ENCODE measurements around the gene DESI2.
A peak's percentile ranks its signal among the peaks of the same experiment; 100 is the strongest.

DESI2 gene

GRCh38 chr1:244652623-244653438, at the start of gene DESI2:
TSS of gene DESI2 (plus strand) at chr1:244653126. CDS start at chr1:244653314, 188 bp downstream.
- DNase-seq (ENCODE audit: low read depth in 3 of 3), result peak; percentile 89 to 96 (median 96)

DNA sequence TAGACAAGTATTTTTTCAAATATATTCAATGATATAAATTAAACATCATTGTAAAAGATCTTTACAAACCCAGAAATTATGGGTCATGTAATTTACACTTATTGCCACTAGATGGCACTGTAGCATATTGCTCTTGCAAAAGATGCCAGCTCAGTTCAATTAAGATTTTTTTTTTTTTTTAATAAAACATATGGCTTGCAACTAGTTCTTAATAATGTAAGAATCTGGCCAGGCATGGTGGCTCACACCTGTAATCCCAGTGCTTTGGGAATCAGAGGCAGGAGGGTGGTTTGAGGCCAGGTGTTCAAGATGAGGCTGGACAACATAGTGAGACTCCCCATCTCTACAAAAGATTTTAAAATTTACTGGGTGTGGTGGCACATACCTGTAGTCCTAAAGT, 49.4 kb upstream of the DESI2 start:
- no peak for DNase-seq (ENCODE audit: low read depth in 3 of 3)

- no peak for DNase-seq (ENCODE audit: low read depth in 3 of 3)
These were observed 47.0 kb upstream of the DESI2 start for GRCh38 chr1:244605835-244606370.

DNA sequence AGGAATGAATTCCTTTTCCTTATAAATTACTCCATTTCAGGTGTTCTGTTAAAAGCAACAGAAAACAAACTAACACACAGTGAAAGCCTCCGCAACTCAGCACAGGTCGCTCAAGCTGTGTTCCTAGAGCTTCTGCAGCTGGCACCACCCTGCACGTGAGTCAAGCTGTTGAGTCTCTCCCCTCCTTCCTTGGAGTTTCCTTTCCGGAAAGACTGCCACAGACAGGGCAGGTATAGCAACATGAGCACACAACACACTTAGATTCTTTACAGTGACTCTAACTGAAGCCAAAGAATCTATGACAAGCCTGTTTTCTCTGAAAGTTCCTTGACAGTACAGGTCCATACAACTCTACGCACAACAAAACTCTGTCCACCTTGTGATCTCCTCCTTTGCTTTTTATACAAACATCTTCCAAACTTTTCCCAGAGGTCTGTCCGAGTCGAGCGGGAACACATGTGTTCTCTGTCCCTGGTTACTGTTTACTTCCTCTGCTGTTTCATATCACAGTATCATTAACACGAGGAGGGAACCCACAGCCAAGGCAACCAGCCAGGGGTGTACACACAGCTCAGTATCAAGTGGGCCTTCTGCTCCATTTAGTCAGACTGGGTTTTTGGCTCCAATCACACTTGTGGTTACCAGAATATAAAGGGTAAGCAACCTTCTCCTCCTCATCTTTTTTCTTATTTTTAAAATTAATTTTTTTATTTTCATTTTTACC, 38.7 kb upstream of the DESI2 start:
- no peak for DNase-seq (ENCODE audit: low read depth in 3 of 3)

- no peak for DNase-seq (ENCODE audit: low read depth in 3 of 3)
These were observed 38.0 kb upstream of the DESI2 start for GRCh38 chr1:244614879-244615278.

- no peak for DNase-seq (ENCODE audit: low read depth in 3 of 3)
These were observed 37.6 kb upstream of the DESI2 start for GRCh38 chr1:244615301-244615700.

DNA sequence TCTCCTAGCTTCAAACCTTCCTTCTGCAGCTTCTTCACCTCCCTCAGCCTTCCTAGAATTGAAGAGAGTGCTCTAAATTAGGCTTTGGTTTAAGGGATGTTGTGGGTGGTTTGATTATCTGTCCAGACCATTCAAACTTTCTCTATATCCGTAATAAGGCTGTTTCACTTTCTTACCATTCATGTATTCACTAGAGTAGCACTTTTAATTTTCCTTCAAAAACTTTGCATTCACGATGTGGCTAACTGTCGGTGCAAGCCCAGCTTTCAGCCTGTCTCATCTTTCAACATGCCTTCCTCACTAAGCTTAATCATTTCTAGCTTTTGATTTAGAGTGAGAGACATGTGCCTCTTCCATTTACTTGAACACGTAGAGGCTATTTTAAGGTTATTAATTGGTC, 26.2 kb upstream of the DESI2 start:
- DNase-seq (ENCODE audit: low read depth in 3 of 3), result no peak

GRCh38 chr1:244628789-244629188, 24.1 kb upstream of the DESI2 start:
- DNase-seq (ENCODE audit: low read depth in 3 of 3), result no peak

DNA sequence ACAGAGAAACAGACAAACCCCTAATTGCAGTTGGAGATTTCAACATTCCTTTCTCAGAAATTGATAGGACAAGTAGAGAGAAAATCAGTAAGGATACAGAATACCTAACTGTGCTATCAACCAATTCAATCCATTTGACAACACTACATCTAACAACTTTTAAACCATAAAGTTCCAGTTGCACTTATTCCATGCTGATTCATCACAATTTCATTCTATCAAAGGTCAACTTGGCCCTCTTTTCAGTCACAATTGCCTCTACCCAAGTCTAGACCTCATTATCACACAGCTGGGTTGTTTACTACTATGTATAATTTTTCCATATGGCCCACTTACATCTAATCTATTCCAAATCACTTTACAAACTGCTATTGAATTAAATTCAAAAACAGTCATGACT, 19.8 kb upstream of the DESI2 start:
- no peak for DNase-seq (ENCODE audit: low read depth in 3 of 3)

GRCh38 chr1:244634546-244634945, 18.4 kb upstream of the DESI2 start:
- DNase-seq (ENCODE audit: low read depth in 3 of 3), result no peak

DNA sequence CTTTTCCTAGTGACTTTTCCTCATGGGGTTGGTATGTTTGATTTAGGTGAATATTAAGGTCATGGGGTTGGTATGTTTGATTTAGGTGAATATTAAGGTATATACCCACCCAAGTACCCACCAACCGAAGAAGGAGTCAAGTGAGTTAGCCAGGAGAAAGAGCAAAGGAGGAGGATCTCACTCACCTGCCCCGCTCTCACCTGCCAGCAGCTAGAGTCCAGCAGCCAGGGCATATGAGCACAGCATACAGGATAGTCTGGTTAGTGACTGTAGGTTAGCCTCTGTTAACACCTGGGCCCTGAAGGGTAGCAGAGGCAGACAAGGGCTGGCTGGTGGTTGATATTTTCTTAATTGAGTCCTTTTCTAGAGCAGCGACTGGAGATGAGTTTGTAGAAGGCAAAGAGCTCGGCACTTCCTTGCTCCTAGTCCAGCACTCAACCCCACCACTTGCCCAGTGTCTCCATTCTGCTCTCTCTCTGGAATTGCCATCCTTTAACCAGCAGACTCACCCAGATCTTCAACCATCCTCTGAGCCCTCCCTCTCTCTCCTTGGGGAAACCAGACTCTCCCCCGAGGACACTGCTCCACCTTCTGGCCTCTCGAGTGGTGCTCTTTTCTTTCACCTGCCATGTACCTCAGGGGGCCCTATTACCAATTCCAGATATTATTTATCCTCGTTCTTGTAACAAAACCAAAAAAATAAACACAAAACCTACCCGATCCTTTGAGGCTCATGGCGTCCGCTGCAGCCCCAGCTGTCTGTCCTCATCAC, 16.3 kb upstream of the DESI2 start:
- DNase-seq (ENCODE audit: low read depth in 3 of 3), result no peak

DNA sequence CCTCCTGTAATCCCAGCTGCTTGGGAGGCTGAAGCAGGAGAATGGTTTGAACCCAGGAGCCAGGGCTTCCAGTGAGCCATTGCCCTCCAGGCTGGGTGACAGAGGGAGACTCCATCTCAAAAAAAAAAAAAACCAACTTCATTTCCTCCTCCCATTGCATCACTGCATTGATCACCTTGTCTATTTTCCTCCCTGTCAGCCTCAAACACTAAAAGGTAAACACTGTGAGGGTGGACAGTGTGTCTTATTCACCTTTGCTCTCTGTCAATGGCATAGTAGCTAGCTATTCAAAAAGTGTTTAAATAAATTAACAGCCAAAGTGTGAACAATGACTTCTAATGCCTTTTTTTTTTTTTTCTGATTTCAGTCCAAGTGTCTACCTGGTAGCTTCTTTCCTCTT, 13.4 kb upstream of the DESI2 start:
- DNase-seq (ENCODE audit: low read depth in 3 of 3), result no peak

- no peak for DNase-seq (ENCODE audit: low read depth in 3 of 3)
These were observed 12.0 kb upstream of the DESI2 start for GRCh38 chr1:244640917-244641316.

DNA sequence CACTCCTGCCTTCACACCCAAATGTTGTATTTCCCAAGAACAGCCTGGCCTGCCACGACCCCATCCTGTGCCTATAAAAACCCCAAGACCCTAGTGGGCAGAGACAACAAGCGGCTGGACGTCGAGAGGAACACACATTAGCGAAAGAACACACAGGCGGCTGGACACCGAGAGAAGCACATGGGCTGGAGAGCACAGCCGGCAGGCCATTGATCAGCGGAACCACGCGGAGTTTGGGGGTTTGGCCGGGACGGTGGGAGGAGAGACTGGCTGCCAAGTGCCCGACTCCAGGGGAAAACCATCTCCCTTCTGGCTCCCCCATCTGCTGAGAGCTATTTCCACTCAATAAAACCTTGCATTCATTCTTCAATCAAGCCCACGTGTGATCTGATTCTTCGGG, 10.4 kb upstream of the DESI2 start:
- DNase-seq (ENCODE audit: low read depth in 3 of 3), result no peak

DNA sequence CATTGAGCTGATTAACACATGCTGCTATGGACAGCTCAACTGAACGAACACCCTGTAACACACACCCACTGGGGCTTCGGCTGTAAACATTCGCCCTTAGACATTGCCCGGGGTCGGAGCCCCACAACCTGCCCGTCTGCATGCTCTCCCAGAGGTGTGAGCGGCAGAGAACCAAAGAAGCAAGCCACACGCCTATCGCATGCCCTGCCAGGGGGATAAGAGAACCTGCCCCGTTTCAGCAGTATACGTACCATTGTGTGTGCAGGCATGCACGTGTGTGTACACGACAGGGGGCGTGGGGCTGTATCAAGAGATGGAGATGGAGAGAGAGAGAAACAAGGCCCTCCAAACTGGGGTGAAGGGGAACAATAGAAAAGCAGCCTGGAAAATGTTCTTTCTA, 9.9 kb upstream of the DESI2 start:
- no peak for DNase-seq (ENCODE audit: low read depth in 3 of 3)

DNA sequence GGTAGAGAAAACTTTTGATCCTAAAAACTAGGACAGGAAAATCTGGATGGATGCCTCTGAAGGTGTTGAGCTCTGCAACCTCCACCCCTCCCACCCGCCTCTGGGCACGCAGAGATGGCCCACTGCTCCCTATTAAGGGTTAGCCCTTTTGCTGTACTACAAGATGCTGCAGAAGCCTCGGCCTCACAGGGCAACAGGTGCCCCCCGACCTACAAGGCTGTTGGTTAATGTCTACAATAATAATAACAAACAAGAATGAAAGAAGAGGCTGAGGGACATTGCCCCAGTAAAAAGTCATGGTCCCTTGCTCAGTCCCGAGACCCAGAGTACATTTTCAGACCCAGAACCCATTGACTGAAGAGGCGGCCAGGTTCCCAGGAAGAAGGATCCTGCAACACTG, 7.5 kb upstream of the DESI2 start:
- DNase-seq (ENCODE audit: low read depth in 3 of 3), result no peak

- DNase-seq (ENCODE audit: low read depth in 3 of 3), result no peak
These were observed 7.0 kb upstream of the DESI2 start for GRCh38 chr1:244645890-244646289.

- no peak for DNase-seq (ENCODE audit: low read depth in 3 of 3)
These were observed 5.1 kb upstream of the DESI2 start for GRCh38 chr1:244647819-244648218.

- no peak for DNase-seq (ENCODE audit: low read depth in 3 of 3)
These were observed 837 bp upstream of the DESI2 start for GRCh38 chr1:244651956-244652622.

GRCh38 chr1:244653439-244654107, 647 bp downstream of the DESI2 start:
- no peak for DNase-seq (ENCODE audit: low read depth in 3 of 3)

Data from stimulated activated CD4-positive, alpha-beta T cell treated with anti-CD3 and anti-CD28 coated beads, TNF-alpha, amount 100 ng/mL, for 4 hours (primary cell).